AG09319 (cell line): Measurements from ENCODE around the gene TMEM86B.

Source experiments
- DNase-seq: peaks from one replicate; pipeline ENCODE4 v3.0.0-alpha.2; 2010; ENCODE audit warnings: low read depth; ENCODE audit errors: extremely low read depth
- TF ChIP-seq, protein P1 (sequence below): IDR thresholded peaks from 2 replicates; pipeline ENCODE4 v1.5.1; 2011; ENCODE audit warnings: low read depth, mild to moderate bottlenecking, inconsistent platforms, low read length, moderate library complexity

The TMEM86B gene

DNA sequence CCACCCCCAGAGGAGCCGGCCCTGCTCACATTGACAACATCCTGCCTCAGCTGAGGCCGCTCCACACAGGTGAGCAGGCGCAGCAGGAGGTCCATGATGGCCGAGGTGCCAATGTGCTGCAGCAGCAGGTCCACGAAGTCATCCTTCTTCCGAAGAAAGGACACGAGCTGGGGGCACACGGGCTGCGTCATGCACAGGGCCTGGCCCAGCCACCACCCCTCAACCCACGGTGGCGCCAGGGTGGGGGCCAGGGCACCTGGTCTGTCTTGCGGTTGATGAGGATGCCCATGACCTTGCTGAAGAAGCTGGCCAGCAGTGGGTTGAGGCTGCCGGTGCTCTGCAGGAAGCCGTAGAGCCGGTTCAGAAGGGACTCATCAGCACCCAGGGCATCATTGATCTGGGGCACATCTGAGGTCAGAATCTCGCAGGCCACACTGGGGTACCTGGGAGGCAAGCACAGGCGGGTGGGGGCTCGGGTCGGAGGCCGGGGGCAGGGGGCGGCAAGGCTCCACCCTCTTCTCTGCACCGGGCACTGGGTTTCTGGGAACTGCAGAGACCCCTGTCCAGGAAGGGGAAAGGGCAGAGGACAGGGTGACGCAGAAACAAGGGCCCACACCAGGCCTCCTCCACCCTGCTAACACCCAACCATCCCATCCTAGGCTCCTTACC is 16.8 kb upstream of the TMEM86B start:
- TF ChIP-seq, protein P1, sequence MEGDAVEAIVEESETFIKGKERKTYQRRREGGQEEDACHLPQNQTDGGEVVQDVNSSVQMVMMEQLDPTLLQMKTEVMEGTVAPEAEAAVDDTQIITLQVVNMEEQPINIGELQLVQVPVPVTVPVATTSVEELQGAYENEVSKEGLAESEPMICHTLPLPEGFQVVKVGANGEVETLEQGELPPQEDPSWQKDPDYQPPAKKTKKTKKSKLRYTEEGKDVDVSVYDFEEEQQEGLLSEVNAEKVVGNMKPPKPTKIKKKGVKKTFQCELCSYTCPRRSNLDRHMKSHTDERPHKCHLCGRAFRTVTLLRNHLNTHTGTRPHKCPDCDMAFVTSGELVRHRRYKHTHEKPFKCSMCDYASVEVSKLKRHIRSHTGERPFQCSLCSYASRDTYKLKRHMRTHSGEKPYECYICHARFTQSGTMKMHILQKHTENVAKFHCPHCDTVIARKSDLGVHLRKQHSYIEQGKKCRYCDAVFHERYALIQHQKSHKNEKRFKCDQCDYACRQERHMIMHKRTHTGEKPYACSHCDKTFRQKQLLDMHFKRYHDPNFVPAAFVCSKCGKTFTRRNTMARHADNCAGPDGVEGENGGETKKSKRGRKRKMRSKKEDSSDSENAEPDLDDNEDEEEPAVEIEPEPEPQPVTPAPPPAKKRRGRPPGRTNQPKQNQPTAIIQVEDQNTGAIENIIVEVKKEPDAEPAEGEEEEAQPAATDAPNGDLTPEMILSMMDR: no peak
- no peak for DNase-seq

DNA sequence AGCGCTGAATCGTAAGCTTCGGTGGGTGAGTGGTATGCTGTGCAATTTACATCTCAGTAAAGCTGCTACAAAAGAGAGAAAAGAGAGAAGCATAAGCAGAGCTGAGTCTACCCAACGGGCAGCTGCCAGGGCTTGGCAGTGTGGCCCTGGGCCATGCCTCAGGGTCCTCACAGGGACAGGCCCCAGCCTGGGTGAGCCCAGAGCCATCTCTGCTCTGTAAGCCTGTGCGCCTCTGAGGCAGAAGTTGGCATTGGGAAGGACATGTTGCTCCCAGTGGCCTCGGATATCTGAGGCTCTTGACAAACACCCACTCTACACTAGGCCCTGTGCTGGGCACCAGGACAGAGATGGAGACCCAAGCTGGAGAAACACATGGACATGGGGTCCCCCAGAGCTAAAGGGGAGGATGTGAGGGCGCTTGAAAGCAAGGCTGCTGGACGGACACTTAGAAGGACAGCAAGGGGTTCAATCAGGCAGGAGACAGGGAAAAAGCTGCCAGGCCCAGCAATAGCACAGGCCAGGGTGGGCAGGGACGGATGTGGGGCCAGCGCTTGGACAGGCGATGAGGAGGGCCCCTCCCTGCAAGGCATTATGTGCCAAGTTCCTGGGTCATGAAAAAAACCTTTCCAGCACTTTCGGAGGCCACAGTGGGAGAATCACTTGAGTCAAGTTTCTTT is 15.6 kb upstream of the TMEM86B start:
- TF ChIP-seq, protein P1: no peak
- no peak for DNase-seq

DNA sequence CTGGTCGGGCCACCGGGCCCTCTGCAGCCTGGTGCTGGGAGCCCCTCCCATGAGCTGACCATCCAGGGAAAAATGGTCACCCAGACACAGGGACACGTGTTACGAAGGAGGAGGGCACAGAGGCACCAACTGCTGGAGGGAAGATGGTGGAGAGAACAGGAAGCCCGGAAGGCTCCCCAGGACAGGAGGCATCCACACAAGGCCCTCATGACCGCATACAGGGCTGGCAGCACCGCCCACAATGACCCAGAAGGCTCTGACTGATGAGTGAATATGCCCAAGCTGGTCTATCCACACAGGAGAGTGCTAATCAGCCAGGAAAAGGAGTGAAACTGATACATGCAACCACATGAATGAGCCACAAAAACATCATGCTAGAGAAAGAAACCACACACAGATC is 14.0 kb upstream of the TMEM86B start:
- DNase-seq: no peak
- TF ChIP-seq, protein P1: no peak

DNA sequence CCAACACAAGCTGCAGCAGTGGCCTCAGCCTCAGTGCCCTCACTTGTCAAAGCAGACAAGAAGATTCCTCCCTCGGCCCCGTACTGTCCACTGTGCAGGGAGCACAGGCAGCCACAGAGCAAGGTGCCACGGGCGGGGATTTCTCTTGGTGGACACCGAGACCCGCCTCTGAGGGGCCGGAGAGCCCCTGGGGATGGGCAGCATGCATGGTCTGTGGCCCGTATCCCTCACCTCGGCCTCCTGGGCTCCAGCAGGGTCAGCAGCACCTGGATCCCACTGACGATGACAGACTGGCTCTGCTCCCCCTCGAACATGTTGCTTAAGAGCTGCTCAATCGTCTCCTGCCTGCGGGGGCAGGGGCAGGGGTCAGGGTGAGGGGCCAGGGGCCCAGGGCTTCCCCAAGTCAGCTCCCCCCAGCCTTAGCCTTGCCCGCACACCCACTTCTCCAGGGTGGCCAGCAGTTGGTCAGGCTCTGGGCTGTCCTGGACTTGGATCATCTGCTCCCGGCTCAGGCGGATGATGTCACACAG is 13.4 kb upstream of the TMEM86B start:
- no peak for DNase-seq
- TF ChIP-seq, protein P1: no peak

DNA sequence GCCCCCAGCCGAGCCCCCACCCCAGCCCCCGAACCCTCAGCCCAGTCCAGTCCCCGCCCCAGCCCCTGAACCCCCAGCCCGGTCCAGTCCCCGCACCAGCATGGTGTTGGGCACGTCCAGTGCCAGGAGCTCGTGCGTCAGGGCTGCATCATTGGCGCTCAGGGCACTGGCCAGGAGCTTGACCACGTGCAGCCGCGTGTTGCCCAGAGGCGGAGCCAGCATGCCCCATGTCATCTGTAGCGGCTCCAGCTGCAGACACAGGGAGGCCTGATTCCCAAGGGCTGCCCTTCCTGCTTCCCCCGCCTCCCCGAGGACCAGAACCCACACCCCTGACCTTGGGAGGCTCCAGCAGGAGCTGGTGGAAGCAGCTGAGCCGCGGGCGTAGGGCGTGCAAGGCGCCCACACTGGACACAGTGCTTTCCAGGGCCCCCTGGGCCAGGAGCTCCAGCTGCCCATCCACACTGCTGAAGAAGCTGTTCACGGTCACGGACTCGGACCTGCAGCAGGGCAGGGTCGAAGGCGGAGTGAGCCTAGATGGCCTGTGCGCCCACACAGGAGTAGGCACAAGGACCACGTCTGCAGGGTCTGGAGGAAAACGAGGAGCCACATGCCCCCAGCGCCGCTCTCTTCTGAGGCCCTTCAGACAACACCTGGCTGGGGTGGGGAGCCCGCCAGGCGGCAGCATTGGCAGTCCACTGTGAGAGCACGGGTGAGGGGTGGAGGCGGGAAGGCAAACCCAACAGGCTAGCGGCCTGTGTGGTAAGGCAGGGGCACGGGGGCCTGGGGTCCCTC is 12.8 kb upstream of the TMEM86B start:
- TF ChIP-seq, protein P1: no peak
- no peak for DNase-seq

DNA sequence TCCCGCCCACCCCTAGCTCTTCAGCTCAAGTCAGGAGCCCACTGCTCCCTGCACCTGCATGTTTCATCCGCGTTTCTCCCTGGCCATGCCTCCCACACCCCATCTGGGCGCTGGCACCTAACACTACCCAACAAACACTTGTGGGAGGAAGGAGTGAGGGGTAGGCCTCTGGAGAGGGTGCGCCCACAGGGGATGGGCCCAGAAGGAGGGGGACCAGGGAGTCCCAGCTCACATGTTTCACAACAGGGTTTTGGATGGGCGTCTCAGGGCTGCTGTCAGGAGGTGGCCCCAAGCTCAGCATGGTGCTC is 12.1 kb upstream of the TMEM86B start:
- TF ChIP-seq, protein P1: no peak
- DNase-seq: no peak

DNA sequence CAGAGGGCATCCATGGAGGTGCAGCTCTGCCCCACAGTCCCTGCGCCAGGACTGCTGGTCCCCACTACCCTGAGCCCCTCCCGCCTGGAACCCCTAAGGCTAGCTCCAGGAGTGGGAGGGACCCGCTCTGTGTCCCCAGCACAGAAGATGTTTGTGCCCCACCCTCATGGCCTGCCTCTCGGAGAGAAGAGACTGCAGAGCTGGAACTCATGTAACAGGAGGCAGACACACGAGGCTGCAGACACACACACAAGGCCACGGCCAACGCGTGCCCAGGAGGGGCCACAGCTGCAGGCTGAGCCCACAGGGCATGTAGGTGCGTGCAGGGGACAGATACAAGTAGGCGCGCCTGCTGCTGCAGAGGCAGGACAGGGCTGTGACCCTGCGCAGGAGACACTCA is 10.4 kb upstream of the TMEM86B start:
- DNase-seq: no peak
- TF ChIP-seq, protein P1: no peak
